HepG2 (cell line): Measurements from ENCODE around the gene SUPT4H1. TPM values are rescaled to one million over a fixed set of nuclear protein-coding genes. Genes with fewer than 3 reads are reported as not detected.

Source experiments
- ATAC-seq: fragments of 200-7000 bp; cut with Tn5 transposase; 3 replicates; pipeline ENCODE4 v1.9.1; 2020; ENCODE audit warnings: mild to moderate bottlenecking, moderate library complexity
- BruUV-seq: library from RNA; stranded (reverse); fragments of 400-500 nt; replicated peaks from 2 replicates; lab custom pipeline; 2021; lab: Mats Ljungman, UMichigan
- CTCF ChIA-PET: fragments of 300-600 bp; formaldehyde crosslinking; extraction: SDS; loops from one replicate; lab custom pipeline; 2021; ENCODE audit warnings: low total read pairs, inconsistent platforms, low intra/inter-chr PET ratio; lab: Yijun Ruan, JAX
- POLR2A ChIA-PET: fragments of 350-600 bp; sonication (Branson Sonifier 250); formaldehyde crosslinking; loops from one replicate; lab custom pipeline; 2020; ENCODE audit warnings: antibody characterized with exemption, inconsistent platforms; lab: Yijun Ruan, JAX
- DNase-seq: peaks from one replicate; pipeline ENCODE4 v3.0.0-alpha.2; 2015; ENCODE audit warnings: low spot score
- FAIRE-seq: peaks from 3 replicates; lab custom pipeline; 2011; peaks lifted over from hg19 to GRCh38; lab: Jason Lieb, UNC
- H2AFZ ChIP-seq: one replicate; pipeline ENCODE4 v1.6.1; 2011; ENCODE audit warnings: low read length, inconsistent platforms
- H3K27ac ChIP-seq: fragments of 300-600 bp; 3 replicates; pipeline ENCODE4 v1.8.0; 2011; ENCODE audit warnings: mixed run types, mild to moderate bottlenecking, mixed read lengths, low read length, inconsistent platforms; ENCODE audit not compliant: insufficient read depth; ENCODE audit errors: extremely low read length
- H3K27me3 ChIP-seq, 2 experiments: fragments of 200-600 bp in 1 of 2; 2 replicates in 1 of 2; 3 replicates in 1 of 2; pipeline versions ENCODE4 v1.6.0 to v1.8.0; 2011; ENCODE audit warnings: low read length in 2 of 2, mild to moderate bottlenecking in 2 of 2, moderate library complexity in 2 of 2, inconsistent platforms in 1 of 2; ENCODE audit not compliant: insufficient read depth in 2 of 2, control insufficient read depth in 1 of 2
- H3K36me3 ChIP-seq, 2 experiments: fragments of 200-600 bp in 1 of 2; replicated peaks in 1 of 2; 2 replicates in 1 of 2; 3 replicates in 1 of 2; pipeline versions ENCODE4 v1.5.1 to v1.8.0; 2011; ENCODE audit warnings: low read length in 2 of 2, inconsistent platforms in 1 of 2; ENCODE audit not compliant: insufficient read depth in 2 of 2, control insufficient read depth in 1 of 2
- H3K4me1 ChIP-seq: 2 replicates; pipeline ENCODE4 v1.5.1; 2012; ENCODE audit warnings: low read length, inconsistent platforms; ENCODE audit not compliant: insufficient read depth
- H3K4me2 ChIP-seq: 2 replicates; pipeline ENCODE4 v1.6.0; 2011; ENCODE audit warnings: low read depth, low read length, inconsistent platforms
- H3K4me3 ChIP-seq, 3 experiments: fragments of 200-600 bp in 1 of 3; sonication (generic), shearing (Covaris generic) in 1 of 3; replicated peaks in 1 of 3; 2 replicates each; pipeline ENCODE4 v1.5.1; 2011 to 2016; ENCODE audit warnings: low read length in 3 of 3, inconsistent platforms in 2 of 3, low read depth in 2 of 3, mild to moderate bottlenecking in 2 of 3, control low read depth in 1 of 3, mixed read lengths in 1 of 3; ENCODE audit not compliant: insufficient read depth in 1 of 3
- H3K79me2 ChIP-seq: one replicate; pipeline ENCODE4 v1.6.1; 2011; ENCODE audit warnings: low read length, inconsistent platforms; ENCODE audit not compliant: insufficient read depth
- H3K9ac ChIP-seq: 2 replicates; pipeline ENCODE4 v1.6.0; 2011; ENCODE audit warnings: mild to moderate bottlenecking, low read depth, low read length, inconsistent platforms; ENCODE audit not compliant: insufficient read depth
- H3K9me3 ChIP-seq: 2 replicates; pipeline ENCODE4 v1.5.1; 2012; ENCODE audit warnings: mild to moderate bottlenecking, low read length
- H4K20me1 ChIP-seq: 2 replicates; pipeline ENCODE4 v1.6.0; 2011; ENCODE audit warnings: inconsistent platforms, mild to moderate bottlenecking, low read length, moderate library complexity; ENCODE audit not compliant: insufficient read depth
- JUND ChIP-seq: sonication (generic); formaldehyde crosslinking; IDR thresholded peaks from 2 replicates; pipeline ENCODE4 v1.8.0; 2022; ENCODE audit warnings: mild to moderate bottlenecking, missing genetic modification reagents
- KDM5B ChIP-seq: sonication (generic); formaldehyde crosslinking; IDR thresholded peaks from 2 replicates; pipeline ENCODE4 v1.4.0; 2020; ENCODE audit warnings: missing genetic modification reagents, mild to moderate bottlenecking, borderline replicate concordance
- NR2F6 ChIP-seq, 2 experiments: IDR thresholded peaks; 2 replicates each; pipeline ENCODE4 v1.6.1; 2016; ENCODE audit warnings: antibody characterized with exemption in 1 of 2, mild to moderate bottlenecking in 1 of 2
- ONECUT2 ChIP-seq: sonication (generic); formaldehyde crosslinking; IDR thresholded peaks from 2 replicates; pipeline ENCODE4 v1.4.0; 2020; ENCODE audit warnings: missing genetic modification reagents
- RFX1 ChIP-seq: fragments of 450-650 bp; IDR thresholded peaks from 2 replicates; pipeline ENCODE4 v1.6.1; 2017
- SMARCC2 ChIP-seq: fragments of 450-650 bp; IDR thresholded peaks from 2 replicates; pipeline ENCODE4 v1.6.1; 2017; ENCODE audit warnings: antibody characterized with exemption, mild to moderate bottlenecking
- SNRNP70 ChIP-seq: fragments of 200-400 bp; formaldehyde crosslinking; IDR thresholded peaks from 2 replicates; pipeline ENCODE4 v1.6.1; 2017; ENCODE audit warnings: mild to moderate bottlenecking, low read depth, low read length, moderate library complexity
- SP140L ChIP-seq: sonication (generic); formaldehyde crosslinking; IDR thresholded peaks from 2 replicates; pipeline ENCODE4 v1.4.0; 2020; ENCODE audit warnings: missing genetic modification reagents, borderline replicate concordance
- TBL1XR1 ChIP-seq: fragments of 150-350 bp; IDR thresholded peaks from 2 replicates; pipeline ENCODE4 v1.6.1; 2014; ENCODE audit warnings: borderline replicate concordance, low read length; ENCODE audit not compliant: partially characterized antibody
- TOE1 ChIP-seq: sonication (generic); formaldehyde crosslinking; IDR thresholded peaks from 2 replicates; pipeline ENCODE4 v1.4.0; 2020; ENCODE audit warnings: mild to moderate bottlenecking, missing genetic modification reagents
- ZNF33B ChIP-seq: sonication (generic); formaldehyde crosslinking; IDR thresholded peaks from 2 replicates; pipeline ENCODE4 v1.5.1; 2020; ENCODE audit warnings: mild to moderate bottlenecking, missing genetic modification reagents
- ZNF552 ChIP-seq: sonication (generic); formaldehyde crosslinking; IDR thresholded peaks from 2 replicates; pipeline ENCODE4 v1.9.0; 2022; ENCODE audit warnings: missing genetic modification reagents, mild to moderate bottlenecking, borderline replicate concordance
- ZNF577 ChIP-seq: sonication (generic); formaldehyde crosslinking; IDR thresholded peaks from 2 replicates; pipeline ENCODE4 v1.4.0; 2020; ENCODE audit warnings: mild to moderate bottlenecking, low read depth, missing genetic modification reagents, borderline replicate concordance
- ZNF589 ChIP-seq: sonication (generic); formaldehyde crosslinking; conservative IDR thresholded peaks from 2 replicates; pipeline ENCODE4 v1.8.0; 2022; ENCODE audit warnings: mild to moderate bottlenecking, moderate library complexity, missing genetic modification reagents
- ZNF678 ChIP-seq: sonication (generic); formaldehyde crosslinking; IDR thresholded peaks from 2 replicates; pipeline ENCODE4 v1.4.0; 2020; ENCODE audit warnings: mild to moderate bottlenecking, missing genetic modification reagents
- ZNF780A ChIP-seq: sonication (generic); formaldehyde crosslinking; IDR thresholded peaks from 2 replicates; pipeline ENCODE4 v1.8.0; 2022; ENCODE audit warnings: mild to moderate bottlenecking, missing genetic modification reagents, moderate library complexity
- ZNF788 ChIP-seq: sonication (generic); formaldehyde crosslinking; IDR thresholded peaks from 2 replicates; pipeline ENCODE4 v1.5.0; 2020; ENCODE audit warnings: mild to moderate bottlenecking, missing genetic modification reagents, borderline replicate concordance
- WGBS: methylation state at CpG from one replicate; pipeline ENCODE4 v1.1.6; 2017; ENCODE audit warnings: low lambda C conversion rate; 5-methylcytosine and 5-hydroxymethylcytosine counted together
- in situ Hi-C: cut with HindIII; loops from 2 replicates; pipeline ENCODE4 v1.10.0; 2017; ENCODE audit warnings: low pct_unique_long_range_greater_than_20kb; ENCODE audit not compliant: extremely low pct_ligation_motif_present
- intact Hi-C: fragments of 100-400 bp; cut with micrococcal nuclease; formaldehyde crosslinking; loops from one replicate; pipeline ENCODE4 v1.10.0; 2022; ENCODE audit not compliant: unreplicated experiment
- polyA plus RNA-seq, 8 experiments: library from polyadenylated mRNA; depleted of rRNA in 3 of 8; stranded (reverse) in 7 of 8; unstranded in 1 of 8; fragments of >200 nt; fragmentation: Illumina TruSeq in 4 of 8; extraction: Trizol in 4 of 8; gene quantifications; 2 replicates each; pipeline versions ENCODE4 v1.2.1 to v1.2.3, GENCODE V29; 2011 to 2016; ENCODE audit warnings: low read depth in 4 of 8, missing spikeins in 1 of 8, mixed read lengths in 1 of 8; ENCODE audit not compliant: insufficient read depth in 1 of 8
- total RNA-seq, 5 experiments: library from RNA; depleted of rRNA; stranded (reverse); fragments of >200 nt; fragmentation: Illumina TruSeq; extraction: Trizol; gene quantifications; 2 replicates each; pipeline ENCODE4 v1.2.3, GENCODE V29; 2016; ENCODE audit warnings: low read depth in 1 of 5
- TF ChIP-seq, protein P1 (sequence below): sonication (generic); formaldehyde crosslinking; IDR thresholded peaks from 2 replicates; pipeline ENCODE4 v1.5.1; 2020; ENCODE audit warnings: missing genetic modification reagents, mild to moderate bottlenecking, borderline replicate concordance
- TF ChIP-seq, protein P2 (sequence below): IDR thresholded peaks from 2 replicates; pipeline ENCODE4 v1.6.1; 2016; ENCODE audit warnings: control low read depth

Gene SUPT4H1
- total and polyA plus RNA-seq, 2 of the 13 experiments (the other 11 are each of a cell fraction or from before 2014, with no cell fraction given), result 155 to 244 TPM

DNA sequence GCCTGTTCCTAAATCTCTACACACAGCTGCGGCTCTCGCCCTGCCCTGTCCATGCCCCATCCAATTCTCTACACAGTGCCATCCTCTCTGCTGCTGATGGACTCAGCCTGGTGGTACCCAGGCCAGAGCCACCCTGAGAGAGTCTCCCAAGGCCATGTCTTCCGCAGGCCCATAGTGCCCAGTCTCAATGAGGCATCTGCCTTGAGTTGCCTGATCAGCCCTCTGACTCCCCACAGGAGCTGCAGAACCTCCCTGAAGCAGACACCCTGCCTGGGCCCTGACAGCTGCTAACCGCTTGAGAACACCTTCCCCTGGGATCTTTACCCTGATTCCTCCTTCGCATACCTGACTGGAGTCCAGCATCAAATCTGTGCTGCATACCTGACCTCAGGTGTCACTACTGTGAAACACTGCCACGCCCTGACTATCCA lies 36.7 kb downstream of the SUPT4H1 start:
- POLR2A ChIA-PET, result interaction anchor here (1.4 kb wide), 1 partner anchor 102 kb away, joined by 3 read pairs; the partner anchor contains the start of gene RNF43
- DNase-seq, result no peak
- H4K20me1 ChIP-seq, result no peaks in the 10 kb centered on the region
- 39% methylated on average over 6 of the region's 6 CpGs for WGBS
- no peaks in the 10 kb centered on the region for H3K9me3 ChIP-seq
- no TSS peak for BruUV-seq
- H3K27me3 ChIP-seq, result peaks cover 12 to 70% of the 10 kb centered on the region in 2 experiments
- CTCF ChIA-PET, result interaction anchor here (5.0 kb wide), 1 partner anchor 132 kb away, joined by 121 read pairs; no protein-coding TSS in a partner anchor
- H2AFZ ChIP-seq, result no peak overlapping the region
- TF ChIP-seq JUND (CRISPR knock-in tag) (no peak), ZNF33B (no peak), TOE1 (no peak), TBL1XR1 (no peak), KDM5B (no peak), ZNF780A (CRISPR knock-in tag) (no peak)
- TF ChIP-seq, protein P1, sequence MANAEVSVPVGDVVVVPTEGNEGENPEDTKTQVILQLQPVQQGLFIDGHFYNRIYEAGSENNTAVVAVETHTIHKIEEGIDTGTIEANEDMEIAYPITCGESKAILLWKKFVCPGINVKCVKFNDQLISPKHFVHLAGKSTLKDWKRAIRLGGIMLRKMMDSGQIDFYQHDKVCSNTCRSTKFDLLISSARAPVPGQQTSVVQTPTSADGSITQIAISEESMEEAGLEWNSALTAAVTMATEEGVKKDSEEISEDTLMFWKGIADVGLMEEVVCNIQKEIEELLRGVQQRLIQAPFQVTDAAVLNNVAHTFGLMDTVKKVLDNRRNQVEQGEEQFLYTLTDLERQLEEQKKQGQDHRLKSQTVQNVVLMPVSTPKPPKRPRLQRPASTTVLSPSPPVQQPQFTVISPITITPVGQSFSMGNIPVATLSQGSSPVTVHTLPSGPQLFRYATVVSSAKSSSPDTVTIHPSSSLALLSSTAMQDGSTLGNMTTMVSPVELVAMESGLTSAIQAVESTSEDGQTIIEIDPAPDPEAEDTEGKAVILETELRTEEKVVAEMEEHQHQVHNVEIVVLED (CRISPR knock-in tag), result no peak
- no peaks in the 10 kb centered on the region for H3K36me3 ChIP-seq
- no peaks in the 10 kb centered on the region for H3K79me2 ChIP-seq
- peaks cover 11% of the 10 kb centered on the region; the same call in 1 of the 2 replicates for H3K4me1 ChIP-seq
- no peak for ATAC-seq
- H3K4me2 ChIP-seq, result no peak overlapping the region
- in situ Hi-C loops (no loop called here), intact Hi-C loops (no loop called here)
- H3K4me3 ChIP-seq, result no peak overlapping the region
- FAIRE-seq, result no peak
- no peak overlapping the region for H3K27ac ChIP-seq
- no peak overlapping the region for H3K9ac ChIP-seq

DNA sequence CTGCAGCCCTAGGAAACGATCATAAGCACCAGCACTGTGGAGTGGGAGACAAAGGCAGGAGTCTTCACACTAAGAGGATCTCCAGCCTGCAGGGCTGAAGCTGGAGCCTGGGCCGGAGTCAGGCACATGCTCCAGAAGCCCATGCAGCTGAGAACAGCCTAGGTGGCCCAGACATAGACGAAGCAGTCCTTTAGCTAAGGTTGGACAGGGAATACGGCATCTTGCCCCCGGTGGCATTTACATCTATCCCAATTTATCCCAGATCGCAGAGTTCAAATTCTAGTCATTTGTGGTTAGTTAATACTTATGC lies 37.3 kb downstream of the SUPT4H1 start:
- Histone ChIP-seq H3K4me1 (peaks cover 10% of the 10 kb centered on the region; the same call in 1 of the 2 replicates), H3K4me3 (no peak overlapping the region), H4K20me1 (no peaks in the 10 kb centered on the region), H3K9ac (no peak overlapping the region), H3K9me3 (no peaks in the 10 kb centered on the region), H3K79me2 (no peaks in the 10 kb centered on the region), H3K36me3 (no peaks in the 10 kb centered on the region), H2AFZ (no peak overlapping the region), H3K4me2 (no peak overlapping the region), H3K27me3 (peaks cover 15 to 70% of the 10 kb centered on the region in 2 experiments; a peak in 4 of 5 replicates), H3K27ac (no peak overlapping the region)
- BruUV-seq, result no TSS peak
- intact Hi-C loops, result no loop called here
- POLR2A ChIA-PET, result interaction anchor here (1.4 kb wide), 1 partner anchor 103 kb away, joined by 3 read pairs; the partner anchor contains the start of gene RNF43
- no peak for FAIRE-seq
- no peak for ATAC-seq
- 24% methylated on average over 5 of the region's 6 CpGs for WGBS
- CTCF ChIA-PET, result interaction anchor here (5.0 kb wide), 1 partner anchor 133 kb away, joined by 121 read pairs; no protein-coding TSS in a partner anchor
- in situ Hi-C loops, result no loop called here
- DNase-seq, result no peak
- no peak for TF ChIP-seq ZNF589
- TF ChIP-seq ZNF788 (CRISPR knock-in tag), result no peak
- no peak for TF ChIP-seq ONECUT2 (CRISPR knock-in tag)
- TF ChIP-seq ZNF678, result no peak
- TF ChIP-seq SMARCC2, result no peak
- TF ChIP-seq SNRNP70, result no peak
- TF ChIP-seq ZNF552 (CRISPR knock-in tag), result no peak
- TF ChIP-seq, protein P2, sequence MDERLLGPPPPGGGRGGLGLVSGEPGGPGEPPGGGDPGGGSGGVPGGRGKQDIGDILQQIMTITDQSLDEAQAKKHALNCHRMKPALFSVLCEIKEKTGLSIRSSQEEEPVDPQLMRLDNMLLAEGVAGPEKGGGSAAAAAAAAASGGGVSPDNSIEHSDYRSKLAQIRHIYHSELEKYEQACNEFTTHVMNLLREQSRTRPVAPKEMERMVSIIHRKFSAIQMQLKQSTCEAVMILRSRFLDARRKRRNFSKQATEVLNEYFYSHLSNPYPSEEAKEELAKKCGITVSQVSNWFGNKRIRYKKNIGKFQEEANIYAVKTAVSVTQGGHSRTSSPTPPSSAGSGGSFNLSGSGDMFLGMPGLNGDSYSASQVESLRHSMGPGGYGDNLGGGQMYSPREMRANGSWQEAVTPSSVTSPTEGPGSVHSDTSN (CRISPR knock-in tag), result no peak
- TF ChIP-seq NR2F6 (IDR thresholded peaks at IDR 0.05), result no peak
- TF ChIP-seq NR2F6 (CRISPR knock-in tag; IDR thresholded peaks at IDR 0.05), result no peak
- TF ChIP-seq SP140L (CRISPR knock-in tag), result no peak
- no peak for TF ChIP-seq RFX1
- TF ChIP-seq ZNF577 (CRISPR knock-in tag), result no peak
